ENCODE results near the gene TPPP2.

Gene TPPP2

GRCh38 chr14:21017528-21018245 is 12.3 kb upstream of the TPPP2 start:
- no peak for DNase-seq

GRCh38 chr14:21018286-21018685 is 11.7 kb upstream of the TPPP2 start:
- DNase-seq, result no peak

GRCh38 chr14:21018781-21019180 is 11.2 kb upstream of the TPPP2 start:
- no peak for DNase-seq

- DNase-seq, result no peak
Observed at GRCh38 chr14:21019366-21019765, 10.7 kb upstream of the TPPP2 start.

- DNase-seq, result no peak
Observed at GRCh38 chr14:21020977-21021545, 9.0 kb upstream of the TPPP2 start.

- no peak for DNase-seq
Observed at GRCh38 chr14:21022686-21023085, 7.3 kb upstream of the TPPP2 start.

- no peak for DNase-seq
Observed at GRCh38 chr14:21023174-21023573, 6.8 kb upstream of the TPPP2 start.

- DNase-seq, result no peak
Observed at GRCh38 chr14:21023817-21024584, 6.0 kb upstream of the TPPP2 start.

- peak; percentile 58 for DNase-seq
Observed at GRCh38 chr14:21024585-21025370, 5.2 kb upstream of the TPPP2 start, which contains the start of gene NDRG2. Gene NDRG2 (minus strand): TSS chr14:21025061. CDS start chr14:21023315, 1,746 bp downstream.

GRCh38 chr14:21025371-21026273 is 4.4 kb upstream of the TPPP2 start:
- DNase-seq, result no peak

GRCh38 chr14:21026274-21026987 is 3.6 kb upstream of the TPPP2 start:
- DNase-seq, result no peak

- no peak for DNase-seq
Observed at GRCh38 chr14:21026988-21027315, 3.1 kb upstream of the TPPP2 start.

GRCh38 chr14:21030531-21030930 is 514 bp downstream of the TPPP2 start:
- no peak for DNase-seq

- DNase-seq, result no peak
Observed at GRCh38 chr14:21032326-21033132, 2.5 kb downstream of the TPPP2 start.

- no peak for DNase-seq
Observed at GRCh38 chr14:21033133-21033698, 3.2 kb downstream of the TPPP2 start.

- DNase-seq, result no peak
Observed at GRCh38 chr14:21034707-21035106, 4.7 kb downstream of the TPPP2 start, which contains the start of gene RNASE13. Gene RNASE13 (minus strand): TSS chr14:21034807. CDS start chr14:21034288, 519 bp downstream.

GRCh38 chr14:21036751-21037150 is 6.7 kb downstream of the TPPP2 start:
- no peak for DNase-seq

GRCh38 chr14:21037156-21037555 is 7.1 kb downstream of the TPPP2 start:
- DNase-seq, result no peak

GRCh38 chr14:21038441-21039422 is 8.7 kb downstream of the TPPP2 start:
- DNase-seq, result no peak

All from stimulated activated CD4-positive, alpha-beta T cell treated with anti-CD3 and anti-CD28 coated beads, Interleukin-1b, Interleukin-23, amount 100 ng/mL, for 48 hours (primary cell).